ENCODE data around the gene SFTPA2. TPM values are rescaled to one million over a fixed set of nuclear protein-coding genes. Genes with fewer than 3 reads are reported as not detected.

The SFTPA2 gene
- polyA plus RNA-seq, 3 donors: not detected

DNA sequence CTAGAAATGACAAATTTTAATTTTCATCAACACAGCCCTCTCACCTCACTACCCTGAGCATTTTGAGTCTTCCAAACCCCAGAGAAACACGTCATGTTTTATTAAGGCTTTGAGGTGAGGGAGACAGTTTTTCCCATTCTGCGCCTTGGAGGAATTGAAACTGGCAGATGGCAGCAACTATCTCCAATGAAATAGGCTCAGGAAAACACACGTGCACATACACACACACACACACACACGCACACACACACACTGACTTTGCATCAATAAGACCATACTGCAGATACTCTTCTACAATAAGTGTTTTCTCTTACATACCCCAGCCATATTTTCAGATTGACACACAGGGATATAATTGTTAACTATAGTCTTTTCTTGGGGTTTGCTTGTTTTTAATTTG lies 3.2 kb upstream of the SFTPA2 start:
- Histone ChIP-seq H2AFZ (ENCODE audit: insufficient read depth, low read depth, low read length, poor library complexity, severe bottlenecking) (no peak overlapping the region), H3K9ac (ENCODE audit: insufficient read depth, low read length, poor library complexity, severe bottlenecking) (no peak overlapping the region), H3K27me3 (ENCODE audit: control insufficient read depth in 2 of 2, insufficient read depth in 2 of 2, low read length in 2 of 2) (no peaks in the 10 kb centered on the region), H3K79me2 (ENCODE audit: insufficient read depth, low read length) (no peaks in the 10 kb centered on the region), H4K20me1 (ENCODE audit: insufficient read depth, low read length) (no peaks in the 10 kb centered on the region), H3K27ac (ENCODE audit: low read depth in 1 of 2, low read length in 2 of 2) (no peak overlapping the region), H3K4me2 (replicated peaks; ENCODE audit: extremely low read depth, low read length, poor library complexity, severe bottlenecking) (no peak overlapping the region), H3K36me3 (replicated peaks in 1 of 2; ENCODE audit: control insufficient read depth in 1 of 2, insufficient read depth in 2 of 2, low read length in 2 of 2) (no peaks in the 10 kb centered on the region), H3K9me3 (replicated peaks in 1 of 2; ENCODE audit: control insufficient read depth in 1 of 2, insufficient read depth in 1 of 2, low read length in 2 of 2) (no peaks in the 10 kb centered on the region), H3K4me3 (replicated peaks in 1 of 3; ENCODE audit: low read depth in 2 of 3, low read length in 3 of 3) (no peak overlapping the region), H3K4me1 (ENCODE audit: control insufficient read depth in 1 of 2, insufficient read depth in 2 of 2, low read length in 2 of 2) (peaks cover 5 to 6% of the 10 kb centered on the region in 2 donors)
- TF ChIP-seq CTCF (IDR thresholded peaks at IDR 0.05): no peak
- Mint-ChIP-seq H3K27me3 (ENCODE audit: low read depth in 3 of 3) (peaks cover 4 to 12% (median 4%) of the 10 kb centered on the region in 3 donors), H3K4me1 (peaks cover 16% of the 10 kb centered on the region), H3K36me3 (no peaks in the 10 kb centered on the region), H3K4me3 (no peak overlapping the region), H3K27ac (no peak overlapping the region), H3K9me3 (no peaks in the 10 kb centered on the region)
- no peak for DNase-seq
- intact Hi-C loops (cut with micrococcal nuclease): no loop called here
- no CpG with 5 or more reads among the region's 4 CpGs for WGBS (ENCODE audit: insufficient coverage)

DNA sequence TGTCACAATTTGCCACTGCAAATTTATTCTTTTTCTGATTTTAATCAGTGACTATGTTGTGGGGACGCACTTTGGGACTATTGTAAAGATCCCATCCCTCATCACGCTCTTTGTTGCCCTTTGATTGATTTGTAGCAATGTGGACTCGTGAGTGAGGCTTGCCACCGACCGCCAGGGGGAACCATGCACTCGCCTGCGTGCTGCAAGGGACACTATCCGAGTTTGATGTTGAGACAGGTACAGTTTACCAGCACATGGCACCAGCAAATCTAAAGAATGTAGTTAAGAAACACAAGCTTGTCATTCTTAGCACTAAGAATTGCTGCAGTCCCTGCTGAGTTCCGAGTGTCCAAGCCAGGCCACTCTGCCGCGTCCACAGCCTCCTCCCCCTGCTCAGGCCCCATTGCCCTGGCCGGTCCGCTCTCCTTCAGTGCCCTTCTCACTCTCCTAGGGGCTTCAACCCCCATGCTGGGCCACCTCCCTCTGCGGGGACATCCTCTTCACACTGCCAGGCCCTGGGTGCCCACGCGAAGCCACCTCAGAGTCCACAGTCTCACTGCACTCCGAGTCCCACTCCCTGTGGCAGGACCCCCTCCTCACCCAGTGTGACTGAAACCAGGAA lies 2.0 kb upstream of the SFTPA2 start:
- H3K27ac Mint-ChIP-seq: peak overlapping the region in 1 of 7 donors; percentile 67
- 12% methylated on average over 16 of the region's 17 CpGs for WGBS (ENCODE audit: insufficient coverage)
- Histone ChIP-seq H3K9ac (ENCODE audit: insufficient read depth, low read length, poor library complexity, severe bottlenecking) (no peak overlapping the region), H3K4me1 (ENCODE audit: control insufficient read depth in 1 of 2, insufficient read depth in 2 of 2, low read length in 2 of 2) (peaks cover 5 to 6% of the 10 kb centered on the region in 2 donors), H3K36me3 (replicated peaks in 1 of 2; ENCODE audit: control insufficient read depth in 1 of 2, insufficient read depth in 2 of 2, low read length in 2 of 2) (no peaks in the 10 kb centered on the region), H2AFZ (ENCODE audit: insufficient read depth, low read depth, low read length, poor library complexity, severe bottlenecking) (peak overlapping the region; percentile 64), H3K27me3 (ENCODE audit: control insufficient read depth in 2 of 2, insufficient read depth in 2 of 2, low read length in 2 of 2) (no peaks in the 10 kb centered on the region), H3K4me3 (replicated peaks in 1 of 3; ENCODE audit: low read depth in 2 of 3, low read length in 3 of 3) (no peak overlapping the region), H3K4me2 (replicated peaks; ENCODE audit: extremely low read depth, low read length, poor library complexity, severe bottlenecking) (peak overlapping the region; percentile 47), H3K9me3 (replicated peaks in 1 of 2; ENCODE audit: control insufficient read depth in 1 of 2, insufficient read depth in 1 of 2, low read length in 2 of 2) (no peaks in the 10 kb centered on the region), H3K79me2 (ENCODE audit: insufficient read depth, low read length) (no peaks in the 10 kb centered on the region), H3K27ac (ENCODE audit: low read depth in 1 of 2, low read length in 2 of 2) (no peak overlapping the region), H4K20me1 (ENCODE audit: insufficient read depth, low read length) (no peaks in the 10 kb centered on the region)
- DNase-seq: peak; percentile 9 to 31 (median 12)
- H3K4me3 Mint-ChIP-seq: peak overlapping the region; percentile 40 to 80
- peak; percentile 80 for TF ChIP-seq CTCF (IDR thresholded peaks at IDR 0.05)
- peaks cover 16% of the 10 kb centered on the region for H3K4me1 Mint-ChIP-seq
- no peaks in the 10 kb centered on the region for H3K9me3 Mint-ChIP-seq
- peaks cover 4 to 12% (median 4%) of the 10 kb centered on the region in 3 donors for H3K27me3 Mint-ChIP-seq (ENCODE audit: low read depth in 3 of 3)
- intact Hi-C loops (cut with micrococcal nuclease): no loop called here
- no peaks in the 10 kb centered on the region for H3K36me3 Mint-ChIP-seq

Measured in CD14-positive monocyte (primary cell).